ENCODE measurements around the gene ZC3H11A.

The ZC3H11A gene

GRCh38 chr1:203769505-203770343 is 25.7 kb upstream of the ZC3H11A start:
- H3K4me3 ChIP-seq (ENCODE audit: low read depth, low read length), result no peak overlapping the region
- DNase-seq (ENCODE audit: low read depth), result peak; percentile 83
- TF ChIP-seq, protein P1, sequence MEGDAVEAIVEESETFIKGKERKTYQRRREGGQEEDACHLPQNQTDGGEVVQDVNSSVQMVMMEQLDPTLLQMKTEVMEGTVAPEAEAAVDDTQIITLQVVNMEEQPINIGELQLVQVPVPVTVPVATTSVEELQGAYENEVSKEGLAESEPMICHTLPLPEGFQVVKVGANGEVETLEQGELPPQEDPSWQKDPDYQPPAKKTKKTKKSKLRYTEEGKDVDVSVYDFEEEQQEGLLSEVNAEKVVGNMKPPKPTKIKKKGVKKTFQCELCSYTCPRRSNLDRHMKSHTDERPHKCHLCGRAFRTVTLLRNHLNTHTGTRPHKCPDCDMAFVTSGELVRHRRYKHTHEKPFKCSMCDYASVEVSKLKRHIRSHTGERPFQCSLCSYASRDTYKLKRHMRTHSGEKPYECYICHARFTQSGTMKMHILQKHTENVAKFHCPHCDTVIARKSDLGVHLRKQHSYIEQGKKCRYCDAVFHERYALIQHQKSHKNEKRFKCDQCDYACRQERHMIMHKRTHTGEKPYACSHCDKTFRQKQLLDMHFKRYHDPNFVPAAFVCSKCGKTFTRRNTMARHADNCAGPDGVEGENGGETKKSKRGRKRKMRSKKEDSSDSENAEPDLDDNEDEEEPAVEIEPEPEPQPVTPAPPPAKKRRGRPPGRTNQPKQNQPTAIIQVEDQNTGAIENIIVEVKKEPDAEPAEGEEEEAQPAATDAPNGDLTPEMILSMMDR (conservative IDR thresholded peaks at IDR 0.05; ENCODE audit: low read depth, low read length), result no peak

- H3K4me3 ChIP-seq (ENCODE audit: low read depth, low read length), result no peak overlapping the region
- TF ChIP-seq, protein P1 (conservative IDR thresholded peaks at IDR 0.05; ENCODE audit: low read depth, low read length), result no peak
- no peak for DNase-seq (ENCODE audit: low read depth)
Measured at GRCh38 chr1:203771901-203772301, 23.5 kb upstream of the ZC3H11A start.

- TF ChIP-seq, protein P1 (conservative IDR thresholded peaks at IDR 0.05; ENCODE audit: low read depth, low read length), result no peak
- no peak for DNase-seq (ENCODE audit: low read depth)
- no peak overlapping the region for H3K4me3 ChIP-seq (ENCODE audit: low read depth, low read length)
Measured at GRCh38 chr1:203772836-203773235, 22.6 kb upstream of the ZC3H11A start.

- H3K4me3 ChIP-seq (ENCODE audit: low read depth, low read length), result no peak overlapping the region
- TF ChIP-seq, protein P1 (conservative IDR thresholded peaks at IDR 0.05; ENCODE audit: low read depth, low read length), result peak; percentile 22
- no peak for DNase-seq (ENCODE audit: low read depth)
Measured at GRCh38 chr1:203776636-203777035, 18.8 kb upstream of the ZC3H11A start.

GRCh38 chr1:203777596-203777995 is 17.8 kb upstream of the ZC3H11A start:
- TF ChIP-seq, protein P1 (conservative IDR thresholded peaks at IDR 0.05; ENCODE audit: low read depth, low read length), result no peak
- peak; percentile 28 for DNase-seq (ENCODE audit: low read depth)

DNA sequence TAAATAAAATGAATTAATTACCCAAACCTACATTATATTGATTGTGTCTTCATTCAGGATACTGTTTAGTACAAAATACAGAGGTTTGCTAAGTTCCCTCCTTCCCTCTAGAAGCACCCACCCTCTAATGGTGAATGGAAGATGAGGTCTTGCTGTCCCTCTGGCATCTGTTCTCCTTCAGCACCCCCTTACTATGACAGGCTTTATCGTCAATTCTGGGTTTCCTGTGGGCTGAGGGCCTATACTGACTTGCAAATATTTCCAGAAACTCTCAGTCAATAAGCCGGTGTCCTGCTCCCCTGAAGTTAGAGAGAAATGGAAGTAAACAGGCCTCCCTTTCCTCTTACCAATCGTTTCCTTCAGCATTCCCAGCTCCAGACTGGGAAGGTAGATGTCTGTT is 17.3 kb upstream of the ZC3H11A start:
- TF ChIP-seq, protein P1 (conservative IDR thresholded peaks at IDR 0.05; ENCODE audit: low read depth, low read length), result no peak
- DNase-seq (ENCODE audit: low read depth), result no peak

More at GRCh38 chr1:203777596-203777995, 17.8 kb upstream of the ZC3H11A start:
- H3K4me3 ChIP-seq (ENCODE audit: low read depth, low read length), result no peak overlapping the region

DNA sequence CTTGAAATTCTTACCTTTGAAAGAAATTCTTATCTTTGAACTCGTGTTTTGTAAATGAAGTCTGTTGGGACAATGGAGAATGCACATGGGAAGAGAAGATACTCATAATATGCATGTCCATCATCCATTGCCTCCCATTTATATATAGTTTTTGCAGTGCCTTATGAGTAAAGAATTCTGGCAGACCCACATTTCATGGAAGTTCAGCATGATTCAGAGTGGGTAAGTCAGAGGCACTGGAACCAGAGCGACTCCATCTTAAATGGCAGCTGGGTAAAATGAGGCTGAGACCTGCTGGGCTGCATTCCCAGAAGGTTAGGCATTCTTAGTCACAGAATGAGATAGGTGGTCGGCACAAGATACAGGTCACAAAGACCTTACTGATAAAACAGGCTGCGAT is 16.6 kb upstream of the ZC3H11A start:
- H3K4me3 ChIP-seq (ENCODE audit: low read depth, low read length), result no peak overlapping the region
- no peak for DNase-seq (ENCODE audit: low read depth)
- TF ChIP-seq, protein P1 (conservative IDR thresholded peaks at IDR 0.05; ENCODE audit: low read depth, low read length), result no peak

More for the DNA sequence above, 17.3 kb upstream of the ZC3H11A start:
- H3K4me3 ChIP-seq (ENCODE audit: low read depth, low read length), result no peak overlapping the region
